Measurements from ENCODE around the gene SLAMF9. TPM values are rescaled to one million over a fixed set of nuclear protein-coding genes. Genes with fewer than 3 reads are reported as not detected.

SLAMF9 gene
- total and polyA plus RNA-seq, 2 of the 8 experiments (the other 6 are each of a cell fraction or from before 2014, with no cell fraction given): not detected

- no peak overlapping the region for H2BK15ac ChIP-seq (ENCODE audit: low read length)
- no peak overlapping the region for H2BK20ac ChIP-seq (ENCODE audit: low read length)
- 0 out of 2 replicates have a peak overlapping the region, but pooled peaks have one; percentile 50 for H2BK12ac ChIP-seq (ENCODE audit: low read depth, low read length)
- H3K27me3 ChIP-seq (replicated peaks in 1 of 4; ENCODE audit: control insufficient read depth in 3 of 4, extremely low read depth in 1 of 4, insufficient read depth in 3 of 4, low read length in 3 of 4): peaks cover 0 to 17% (median 8%) of the 10 kb centered on the region in 4 experiments; a peak in 5 of 7 replicates
- H3K4me3 ChIP-seq (ENCODE audit: extremely low read depth in 1 of 4, insufficient read depth in 2 of 4, low read depth in 3 of 4, low read length in 4 of 4): no peak overlapping the region
- H3K56ac ChIP-seq (replicated peaks; ENCODE audit: insufficient read length, low read depth, low read length): no peak overlapping the region
- no peak overlapping the region for H3K27ac ChIP-seq (ENCODE audit: low read depth, low read length)
- peaks cover 5 to 21% (median 16%) of the 10 kb centered on the region in 4 experiments for H3K4me1 ChIP-seq (replicated peaks in 1 of 4; ENCODE audit: control insufficient read depth in 3 of 4, insufficient read depth in 4 of 4, low read length in 3 of 4)
- peaks cover 0 to 12% of the 10 kb centered on the region in 2 experiments; a peak in 2 of 4 replicates for H3K79me2 ChIP-seq (ENCODE audit: control insufficient read depth in 1 of 2, insufficient read depth in 2 of 2, low read length in 2 of 2)
- H4K20me1 ChIP-seq (replicated peaks in 1 of 2; ENCODE audit: control insufficient read depth in 1 of 2, insufficient read depth in 2 of 2, low read length in 2 of 2): peaks cover 0 to 3% of the 10 kb centered on the region in 2 experiments
- H2AK5ac ChIP-seq (ENCODE audit: low read depth, low read length): peak overlapping the region; percentile 53; the same call in 1 of the 2 replicates
- FAIRE-seq (no peak), DNase-seq (ENCODE audit: low read depth in 1 of 2, low spot score in 2 of 2) (no peak)
- POLR2A ChIA-PET (ENCODE audit: partially characterized antibody): interaction anchor here (0.9 to 2.3 kb wide), 6 partner anchors 19 to 110 kb away, joined by 3 to 11 read pairs (median 4); partner anchors contain the start of genes CFAP45 and PIGM
- WGBS, 2 experiments (ENCODE audit: extremely low coverage in 1 of 2, insufficient coverage in 1 of 2, insufficient read length in 1 of 2, insufficient replicate concordance in 2 of 2, low coverage in 1 of 2, low lambda C conversion rate in 2 of 2, missing lambda C conversion rate in 1 of 2): 83% methylated on average over 15 of the region's 18 CpGs; no CpG with 5 or more reads in 1 of the 2 experiments
- H3K4ac ChIP-seq (replicated peaks; ENCODE audit: insufficient read length, low read depth, low read length): no peak overlapping the region
- no peak overlapping the region; a peak in 1 of 4 replicates for H3K4me2 ChIP-seq (ENCODE audit: insufficient read depth in 1 of 2, low read depth in 2 of 2, low read length in 2 of 2)
- H3K23ac ChIP-seq (ENCODE audit: insufficient read length): no peak overlapping the region
- H4K8ac ChIP-seq (ENCODE audit: extremely low read depth, insufficient read depth, low read length): no peak overlapping the region
- CTCF ChIA-PET (ENCODE audit: partially characterized antibody): interaction anchor here (0.9 to 7.3 kb wide), 10 partner anchors 8 to 124 kb away, joined by 3 to 53 read pairs (median 3); no protein-coding TSS in a partner anchor
- no peak overlapping the region for H3K9ac ChIP-seq (replicated peaks in 1 of 4; ENCODE audit: extremely low read depth in 1 of 4, low read depth in 3 of 4, low read length in 3 of 4)
- H3K14ac ChIP-seq (ENCODE audit: insufficient read length): no peak overlapping the region
- H4K91ac ChIP-seq (replicated peaks; ENCODE audit: insufficient read length, low read length): no peak overlapping the region
- H2BK5ac ChIP-seq (ENCODE audit: low read depth, low read length): no peak overlapping the region
- TF ChIP-seq KDM5A (IDR thresholded peaks at IDR 0.05; ENCODE audit: low read length): no peak
- H3K79me1 ChIP-seq (ENCODE audit: low read depth, low read length): peaks cover 3% of the 10 kb centered on the region
- no peak overlapping the region for H2BK120ac ChIP-seq (replicated peaks; ENCODE audit: low read depth, low read length)
- H3K36me3 ChIP-seq (ENCODE audit: control insufficient read depth in 2 of 4, insufficient read depth in 4 of 4, low read length in 3 of 4): peaks cover 0 to 16% (median 4%) of the 10 kb centered on the region in 4 experiments; a peak in 5 of 8 replicates
- H3K18ac ChIP-seq (ENCODE audit: extremely low read depth, low read length): no peak overlapping the region
- peaks cover 17% of the 10 kb centered on the region; the same call in 1 of the 2 replicates for H3K23me2 ChIP-seq (ENCODE audit: low read depth, low read length)
- no peak overlapping the region for H4K5ac ChIP-seq (ENCODE audit: insufficient read length, low read depth, low read length)
- no peak overlapping the region for H2AFZ ChIP-seq (ENCODE audit: low read length)
- no peaks in the 10 kb centered on the region for H3K9me3 ChIP-seq (ENCODE audit: insufficient read depth in 2 of 2, low read depth in 1 of 2, low read length in 1 of 2)
Measured at GRCh38 chr1:159921700-159922504, 32.1 kb downstream of the SLAMF9 start.

Data from H1 (cell line).